GM13977 (cell line): ENCODE results near the gene TH.
"Not testable (repeated sequence)": the region's sequence is repeated elsewhere in the genome, so short reads cannot be mapped to it uniquely, and the experiment has no call there.

Source experiments
- DNase-seq: peaks from one replicate; pipeline ENCODE4 v3.0.0; 2012; ENCODE audit warnings: low spot score
- in situ Hi-C: fragments of 300-500 bp; cut with MboI; formaldehyde crosslinking; loops from one replicate; pipeline ENCODE4 v1.12.0; 2022; ENCODE audit warnings: low sequenced_read_pairs, low pct_unique_long_range_greater_than_20kb, mixed read lengths, inconsistent platforms; ENCODE audit not compliant: unreplicated experiment
- TF ChIP-seq, protein P1 (sequence below): IDR thresholded peaks from 2 replicates; pipeline ENCODE4 v1.5.1; 2012; ENCODE audit warnings: mild to moderate bottlenecking, control low read depth; ENCODE audit not compliant: insufficient read depth; ENCODE audit errors: extremely low read depth, missing control alignments

TH gene

GRCh38 chr11:2198621-2199365 lies 27.2 kb upstream of the TH start:
- in situ Hi-C loops, result loop anchor here (25.0 kb wide), 1 partner anchor 214 kb away; the partner anchor contains the start of gene TSSC4
- no peak for DNase-seq
- TF ChIP-seq, protein P1, sequence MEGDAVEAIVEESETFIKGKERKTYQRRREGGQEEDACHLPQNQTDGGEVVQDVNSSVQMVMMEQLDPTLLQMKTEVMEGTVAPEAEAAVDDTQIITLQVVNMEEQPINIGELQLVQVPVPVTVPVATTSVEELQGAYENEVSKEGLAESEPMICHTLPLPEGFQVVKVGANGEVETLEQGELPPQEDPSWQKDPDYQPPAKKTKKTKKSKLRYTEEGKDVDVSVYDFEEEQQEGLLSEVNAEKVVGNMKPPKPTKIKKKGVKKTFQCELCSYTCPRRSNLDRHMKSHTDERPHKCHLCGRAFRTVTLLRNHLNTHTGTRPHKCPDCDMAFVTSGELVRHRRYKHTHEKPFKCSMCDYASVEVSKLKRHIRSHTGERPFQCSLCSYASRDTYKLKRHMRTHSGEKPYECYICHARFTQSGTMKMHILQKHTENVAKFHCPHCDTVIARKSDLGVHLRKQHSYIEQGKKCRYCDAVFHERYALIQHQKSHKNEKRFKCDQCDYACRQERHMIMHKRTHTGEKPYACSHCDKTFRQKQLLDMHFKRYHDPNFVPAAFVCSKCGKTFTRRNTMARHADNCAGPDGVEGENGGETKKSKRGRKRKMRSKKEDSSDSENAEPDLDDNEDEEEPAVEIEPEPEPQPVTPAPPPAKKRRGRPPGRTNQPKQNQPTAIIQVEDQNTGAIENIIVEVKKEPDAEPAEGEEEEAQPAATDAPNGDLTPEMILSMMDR, result no peak

GRCh38 chr11:2197771-2198520 lies 26.3 kb upstream of the TH start:
- no peak for DNase-seq
- TF ChIP-seq, protein P1, result no peak
- in situ Hi-C loops, result loop anchor here (25.0 kb wide), 1 partner anchor 214 kb away; the partner anchor contains the start of gene TSSC4

DNA sequence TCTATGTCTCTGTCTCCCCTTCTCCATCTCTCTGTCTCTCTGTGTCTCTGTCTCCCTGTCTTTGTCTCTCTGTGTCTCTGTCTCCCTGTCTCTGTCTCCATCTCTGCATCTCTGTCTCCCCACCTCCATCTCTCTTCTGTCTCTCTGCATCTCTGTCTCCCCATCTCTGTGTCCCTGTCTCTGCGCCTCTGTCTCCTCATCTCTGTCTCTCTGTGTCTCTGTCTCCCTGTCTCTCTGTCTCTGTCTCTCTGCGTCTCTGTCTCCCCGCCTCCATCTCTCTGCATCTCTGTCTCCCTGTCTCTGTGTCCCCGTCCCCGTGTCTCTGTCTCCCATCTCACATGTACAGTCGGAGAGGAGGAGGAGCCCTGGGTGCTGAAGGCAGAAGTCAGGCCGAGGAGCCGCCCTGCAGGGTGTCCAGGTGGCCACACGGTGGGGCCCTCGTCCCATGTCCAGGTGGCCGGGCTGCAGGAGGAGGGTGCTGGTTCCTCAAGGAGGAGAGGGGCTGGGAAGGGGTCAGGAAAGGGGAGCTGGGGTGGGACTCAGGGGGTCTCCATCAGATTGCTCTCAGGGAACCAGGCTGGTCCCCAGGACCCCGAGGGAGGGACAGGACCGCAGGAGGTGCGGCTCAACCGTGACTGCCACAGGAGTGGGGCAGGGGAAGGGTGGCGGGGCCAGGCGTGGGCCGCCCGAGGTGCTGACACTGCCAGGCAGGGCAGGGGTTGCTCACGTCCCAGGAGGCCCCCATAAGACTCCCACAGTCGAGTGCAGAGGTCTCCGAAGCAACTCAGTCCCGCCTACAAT lies 25.6 kb upstream of the TH start:
- in situ Hi-C loops, result loop anchor here (25.0 kb wide), 1 partner anchor 215 kb away; the partner anchor contains the start of gene TSSC4
- TF ChIP-seq, protein P1, result peak; percentile 94
- peak; percentile 87 for DNase-seq

GRCh38 chr11:2195756-2196088 lies 24.1 kb upstream of the TH start:
- DNase-seq, result no peak
- TF ChIP-seq, protein P1, result no peak
- in situ Hi-C loops, result loop anchor here (25.0 kb wide), 1 partner anchor 217 kb away; the partner anchor contains the start of gene TSSC4

GRCh38 chr11:2194877-2195755 lies 23.5 kb upstream of the TH start:
- DNase-seq, result peak; percentile 74
- TF ChIP-seq, protein P1, result peak; percentile 81
- in situ Hi-C loops, result loop anchor here (25.0 kb wide), 1 partner anchor 217 kb away; the partner anchor contains the start of gene TSSC4

DNA sequence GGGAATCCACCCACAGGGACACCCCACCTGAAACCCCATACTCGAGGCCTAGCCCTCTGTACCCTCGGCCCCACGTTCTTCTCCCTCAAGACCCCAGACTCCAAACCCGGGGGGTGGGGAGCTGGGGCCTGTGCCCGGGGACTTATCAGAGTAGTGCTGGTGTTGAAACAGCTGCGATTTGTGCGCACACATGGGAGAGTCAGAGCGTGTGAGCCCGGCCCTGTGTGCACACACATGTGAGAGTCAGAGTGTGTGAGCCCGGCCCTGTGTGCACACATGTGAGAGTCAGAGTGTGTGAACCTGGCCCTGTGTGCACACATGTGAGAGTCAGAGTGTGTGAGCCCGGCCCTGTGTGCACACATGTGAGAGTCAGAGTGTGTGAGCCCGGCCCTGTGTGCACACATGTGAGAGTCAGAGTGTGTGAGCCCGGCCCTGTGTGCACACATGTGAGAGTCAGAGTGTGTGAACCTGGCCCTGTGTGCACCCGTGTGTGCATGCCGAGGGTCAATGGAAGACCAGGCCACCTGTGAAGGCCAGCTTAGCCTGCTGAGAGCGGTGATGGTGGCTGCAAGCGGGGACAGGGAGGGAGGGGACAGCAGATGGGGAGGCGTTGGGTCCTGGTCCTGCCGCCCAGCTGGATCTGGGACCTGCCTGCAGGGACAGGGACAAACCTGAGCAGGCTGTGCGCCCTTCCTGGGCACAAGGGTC lies 22.4 kb upstream of the TH start:
- not testable (repeated sequence) for DNase-seq
- in situ Hi-C loops, result loop anchor here (25.0 kb wide), 1 partner anchor 218 kb away; the partner anchor contains the start of gene TSSC4
